HG03521 (cell line): ENCODE data around the gene ACOT11.
A peak's percentile ranks its signal among the peaks of the same experiment; 100 is the strongest.
"Not testable (repeated sequence)": the region's sequence is repeated elsewhere in the genome, so short reads cannot be mapped to it uniquely, and the experiment has no call there.

ENCODE experiments used
- ATAC-seq: cut with Tn5 transposase; IDR thresholded peaks from one replicate; pipeline ENCODE4 v1.9.1; 2021; ENCODE audit warnings: mild to moderate bottlenecking, moderate library complexity; ENCODE audit not compliant: unreplicated experiment

Gene ACOT11

DNA sequence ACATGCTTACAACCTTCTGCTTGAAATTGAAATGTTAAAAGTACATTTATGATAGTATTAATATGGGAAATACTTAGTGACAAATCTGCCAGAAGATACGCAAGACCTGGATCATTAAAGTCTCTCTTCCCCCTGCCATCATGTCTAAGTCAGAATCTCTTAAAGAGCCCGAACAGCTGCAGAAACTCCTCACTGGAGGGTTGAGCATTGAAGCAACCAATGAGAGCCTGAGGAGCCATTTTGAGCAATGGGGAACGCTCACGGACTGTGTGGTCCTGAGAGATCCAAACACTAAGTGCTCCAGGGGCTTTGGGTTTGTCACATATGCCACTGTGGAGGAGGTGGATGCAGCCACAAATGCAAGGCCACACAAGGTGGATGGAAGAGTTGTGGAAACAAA is 11.4 kb upstream of the ACOT11 start:
- not testable (repeated sequence) for ATAC-seq

GRCh38 chr1:54537611-54538010 is 10.4 kb upstream of the ACOT11 start:
- no peak for ATAC-seq

- ATAC-seq = no peak
These were observed 9.5 kb upstream of the ACOT11 start for GRCh38 chr1:54538538-54538937.

DNA sequence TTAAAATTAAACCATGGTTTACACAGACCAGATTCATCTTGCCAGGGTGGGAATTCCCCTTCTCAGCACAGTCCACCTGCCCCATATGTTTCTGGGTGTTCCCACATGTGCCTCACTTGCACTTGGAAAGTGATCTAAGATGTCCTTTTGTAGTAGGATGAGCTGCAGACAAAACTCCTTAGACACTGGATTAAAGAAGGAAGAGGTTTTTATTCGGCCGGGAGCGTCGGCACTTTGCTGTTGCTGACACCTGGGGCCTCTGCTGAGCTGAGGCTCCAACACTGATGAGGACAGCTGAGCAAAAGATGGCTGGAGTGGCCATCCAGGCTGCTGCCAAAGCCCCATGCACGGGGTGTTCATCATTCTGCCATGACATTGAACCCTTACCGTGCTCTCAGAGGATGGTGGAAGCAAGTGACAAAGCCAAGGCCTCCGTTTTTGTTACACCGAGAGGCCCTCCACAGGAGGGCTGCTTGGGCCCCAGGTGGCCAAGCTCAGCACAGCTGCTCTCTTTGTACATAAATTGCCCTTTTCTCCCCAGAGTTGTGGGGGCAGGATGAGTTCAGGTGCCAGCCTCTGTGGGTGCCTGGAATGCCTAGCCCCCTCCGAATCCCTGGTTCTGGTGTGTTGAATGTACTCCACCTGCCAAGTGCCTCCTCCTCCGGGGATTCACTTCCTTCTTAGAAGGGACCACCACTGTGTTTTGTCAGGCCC is 7.3 kb upstream of the ACOT11 start:
- ATAC-seq = no peak

DNA sequence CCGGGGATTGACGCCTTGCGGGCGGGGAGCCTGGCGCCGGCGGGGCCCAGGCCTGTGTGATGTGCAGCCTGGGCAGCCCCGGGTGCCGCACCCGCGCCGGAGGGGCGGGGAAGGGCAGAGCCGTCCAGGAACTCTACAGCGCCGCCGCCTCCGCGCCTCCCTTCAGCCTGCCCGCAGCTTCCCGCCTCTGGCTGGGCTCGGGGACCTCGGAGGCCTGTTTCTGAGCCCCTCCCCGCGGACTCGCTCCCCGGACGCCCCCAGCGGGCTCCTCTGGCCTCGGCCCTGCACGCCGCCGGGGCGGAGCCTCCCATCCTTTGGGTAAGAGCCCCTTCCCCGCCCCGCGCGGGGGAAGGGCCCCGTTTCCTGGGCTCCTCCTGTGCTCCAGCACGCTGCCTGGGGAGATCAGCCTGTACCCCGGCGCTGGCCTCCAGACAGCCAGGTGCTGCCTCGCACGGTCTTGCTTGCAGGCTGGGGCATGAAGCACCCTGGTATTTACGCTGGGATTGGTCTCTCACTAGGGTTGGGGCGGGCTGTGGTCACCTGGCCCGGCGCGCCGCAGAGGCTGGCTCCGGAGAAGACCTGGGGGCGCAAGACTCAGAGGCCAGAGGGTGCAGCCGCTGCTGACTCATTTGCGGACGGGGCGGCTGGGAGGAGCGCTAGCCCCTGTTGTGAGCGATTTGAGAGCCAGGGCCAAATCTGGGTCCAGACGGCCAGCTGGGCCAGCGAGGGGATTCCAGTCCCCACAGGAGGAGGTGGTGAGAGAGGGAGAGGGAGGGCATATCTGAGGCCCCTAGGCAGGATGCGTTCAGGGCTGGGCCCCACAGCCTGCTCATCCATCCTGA is 5.7 kb upstream of the ACOT11 start:
- ATAC-seq = peak; percentile 46

DNA sequence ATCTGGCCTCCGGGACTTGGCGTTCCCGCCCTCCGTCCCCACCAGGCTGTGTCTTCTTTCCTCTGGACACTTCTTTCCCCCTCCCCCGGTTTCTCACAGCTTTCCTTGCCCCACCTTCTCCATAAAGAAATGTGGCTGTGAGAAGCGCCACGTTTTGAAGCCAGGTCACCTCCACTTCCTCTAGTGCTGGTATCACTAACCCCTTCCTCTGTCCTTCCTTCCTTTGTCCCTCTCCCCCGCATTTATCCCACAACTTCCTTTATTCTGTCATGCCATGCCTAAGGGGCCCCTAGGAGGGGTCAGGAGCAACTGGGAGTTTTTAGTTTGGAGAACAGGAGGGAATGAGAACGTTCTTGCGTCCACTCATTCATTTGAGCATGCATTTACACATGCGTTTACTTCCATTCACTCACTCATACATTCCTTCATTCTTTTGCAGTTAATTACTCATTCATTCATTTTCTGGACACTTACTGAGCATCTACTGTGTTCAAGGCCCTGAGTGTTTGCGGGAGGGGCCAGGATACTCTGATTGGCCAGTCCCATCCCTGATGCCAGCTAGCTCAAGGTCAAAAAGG is 5.0 kb upstream of the ACOT11 start:
- no peak for ATAC-seq

- no peak for ATAC-seq
These were observed 4.1 kb upstream of the ACOT11 start for GRCh38 chr1:54543729-54544496.

DNA sequence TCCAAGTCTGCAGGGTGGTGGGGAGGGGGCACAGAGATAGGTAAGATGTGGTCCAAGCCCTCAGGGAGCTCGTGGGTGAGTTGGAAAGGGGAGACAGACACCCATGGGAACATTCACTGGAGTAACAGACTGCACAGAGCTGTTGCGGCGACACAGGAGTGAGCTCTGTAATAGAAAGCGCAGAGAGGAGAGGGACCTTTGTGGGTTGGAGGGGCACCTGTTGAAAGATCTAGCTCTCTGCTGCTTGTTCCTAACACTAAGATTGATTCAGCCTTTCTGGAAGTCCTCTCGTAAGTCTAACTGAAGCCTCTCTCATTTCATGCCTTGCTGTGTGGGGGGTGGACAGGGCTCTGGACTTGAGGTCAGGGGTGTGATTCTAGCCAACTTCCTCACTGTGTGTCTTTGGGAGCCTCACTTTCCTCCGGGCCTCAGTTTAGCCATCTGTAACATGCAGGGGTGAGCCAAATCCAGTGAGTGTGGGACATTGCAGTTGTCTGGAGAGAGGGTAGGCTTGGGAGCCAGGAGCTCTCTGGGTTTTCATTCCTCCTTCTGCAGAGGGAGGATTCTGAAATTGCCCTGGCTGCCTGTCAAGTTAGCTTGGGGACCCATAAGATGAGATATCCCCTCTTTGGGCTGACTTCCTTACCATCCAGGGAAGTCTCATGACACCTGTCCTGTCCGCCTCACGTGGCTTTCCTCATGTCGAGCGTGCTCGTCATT is 2.0 kb upstream of the ACOT11 start:
- no peak for ATAC-seq

GRCh38 chr1:54546651-54547401 is 1.2 kb upstream of the ACOT11 start:
- no peak for ATAC-seq

DNA sequence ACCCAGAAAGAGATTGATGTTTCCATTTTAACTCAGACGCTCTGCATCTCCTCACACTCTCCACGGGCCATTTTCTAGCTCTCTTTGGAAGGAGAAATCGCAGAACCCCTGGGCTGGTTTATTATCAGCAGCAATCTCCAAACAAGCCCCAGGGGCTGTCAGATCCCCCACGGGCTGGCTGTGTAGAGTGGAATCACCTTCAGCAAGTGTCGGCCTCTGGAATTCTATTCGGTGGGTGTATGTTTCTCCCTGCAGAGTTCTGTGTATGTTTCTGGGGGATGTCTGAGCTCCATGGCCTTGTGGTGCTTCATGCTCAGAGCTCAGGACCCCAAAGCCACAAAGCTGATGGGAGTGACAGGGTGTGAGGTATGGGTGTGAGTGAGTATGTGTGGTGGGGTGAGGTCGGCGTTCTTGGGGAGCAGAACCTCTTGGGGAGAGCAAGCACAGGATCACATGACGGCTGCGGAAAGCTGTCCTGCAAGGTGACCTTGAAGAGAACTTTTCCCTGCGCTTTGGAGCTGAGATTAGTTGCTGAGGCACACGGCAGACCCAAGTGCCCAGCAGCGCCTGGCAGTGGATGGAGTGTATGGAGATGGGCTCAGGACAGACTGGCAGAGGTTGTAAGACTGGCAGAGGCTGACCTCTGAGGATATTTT is 489 bp downstream of the ACOT11 start:
- no peak for ATAC-seq

DNA sequence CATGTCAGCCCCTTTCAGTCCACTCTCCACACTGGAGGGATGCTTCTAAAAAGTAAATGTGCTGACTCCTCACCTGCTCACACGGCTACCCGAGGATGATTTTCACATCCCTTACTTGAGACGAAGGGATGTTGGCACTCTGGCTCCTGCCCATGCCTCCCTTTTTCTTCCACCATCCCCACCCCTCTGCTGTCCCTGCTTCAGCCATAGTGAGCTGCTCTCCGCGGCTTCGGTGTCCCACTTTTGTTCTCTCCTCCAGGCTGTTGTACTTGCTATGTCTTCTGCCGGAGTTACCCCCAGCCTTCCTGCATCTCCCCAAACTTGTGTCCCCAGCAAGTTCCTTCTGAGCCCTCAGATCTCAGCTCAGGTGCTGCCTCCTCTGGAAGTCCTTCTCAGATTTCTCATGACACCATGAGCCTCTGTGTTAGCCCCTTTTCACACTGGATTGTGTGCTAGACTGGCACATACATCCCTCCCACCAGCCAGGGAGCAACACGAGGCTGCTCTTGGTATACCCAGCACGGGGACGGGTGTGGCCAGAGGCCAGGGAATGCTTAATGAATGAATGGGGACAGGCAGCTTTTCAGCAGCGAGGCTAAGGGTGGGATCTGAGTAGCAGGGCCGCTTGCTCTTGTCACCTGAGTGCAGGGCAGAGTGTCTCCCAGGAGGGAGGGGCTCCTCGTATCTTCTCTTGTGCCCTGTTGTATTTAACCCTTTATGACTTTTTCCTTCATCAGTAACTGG is 1.3 kb downstream of the ACOT11 start:
- ATAC-seq = no peak

- ATAC-seq = no peak
These were observed 3.9 kb downstream of the ACOT11 start for GRCh38 chr1:54551891-54552290.

DNA sequence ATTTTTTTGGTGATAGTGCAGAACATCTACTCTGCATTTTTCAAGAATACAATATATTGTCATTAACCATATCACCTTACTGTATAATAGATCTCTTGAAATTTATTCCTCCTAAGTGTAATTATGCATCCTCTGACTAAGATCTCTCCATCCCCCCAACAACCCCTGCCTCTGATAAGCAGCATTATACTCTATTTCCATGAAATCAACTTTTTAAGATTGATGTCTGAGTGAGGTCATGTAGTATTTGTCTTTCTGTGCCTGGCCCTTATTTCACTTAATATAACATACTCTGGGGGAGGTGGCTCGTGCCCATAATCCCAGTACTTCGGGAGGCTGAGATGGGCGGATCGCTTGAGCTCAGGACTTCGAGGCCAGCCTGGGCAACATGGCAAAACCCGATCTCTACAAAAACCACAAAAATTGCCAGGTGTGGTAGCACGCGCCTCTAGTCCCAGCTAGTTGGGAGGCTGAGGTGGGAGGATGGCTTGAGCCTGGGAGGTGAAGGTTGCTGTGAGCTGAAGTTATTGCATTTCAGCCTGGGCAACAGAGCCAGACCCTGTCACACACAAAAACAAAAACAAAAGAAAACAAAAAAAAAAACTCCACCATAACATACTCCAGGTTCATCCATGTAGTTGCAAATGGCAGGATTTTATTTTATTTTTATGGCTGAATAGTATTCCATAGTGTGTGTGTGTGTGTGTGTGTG is 5.7 kb downstream of the ACOT11 start:
- ATAC-seq = no peak

DNA sequence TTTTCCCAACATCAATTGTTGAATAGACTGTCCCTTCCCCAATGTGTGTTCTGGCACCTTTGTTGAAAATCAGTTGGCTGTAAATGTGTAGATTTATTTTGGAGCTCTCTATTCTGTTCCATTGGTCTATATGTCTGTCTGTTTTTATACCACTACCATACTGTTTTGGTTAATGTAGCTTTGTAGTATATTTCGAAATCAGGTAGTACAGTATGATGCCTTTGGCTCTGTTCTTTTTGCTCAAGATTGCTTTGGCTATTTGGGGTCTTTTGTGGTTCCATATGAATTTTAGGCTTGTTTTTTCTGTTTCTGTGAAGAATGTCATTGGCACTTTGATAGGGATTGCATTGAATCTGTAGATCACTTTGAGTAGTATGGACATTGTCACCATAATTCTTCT is 8.1 kb downstream of the ACOT11 start:
- no peak for ATAC-seq

DNA sequence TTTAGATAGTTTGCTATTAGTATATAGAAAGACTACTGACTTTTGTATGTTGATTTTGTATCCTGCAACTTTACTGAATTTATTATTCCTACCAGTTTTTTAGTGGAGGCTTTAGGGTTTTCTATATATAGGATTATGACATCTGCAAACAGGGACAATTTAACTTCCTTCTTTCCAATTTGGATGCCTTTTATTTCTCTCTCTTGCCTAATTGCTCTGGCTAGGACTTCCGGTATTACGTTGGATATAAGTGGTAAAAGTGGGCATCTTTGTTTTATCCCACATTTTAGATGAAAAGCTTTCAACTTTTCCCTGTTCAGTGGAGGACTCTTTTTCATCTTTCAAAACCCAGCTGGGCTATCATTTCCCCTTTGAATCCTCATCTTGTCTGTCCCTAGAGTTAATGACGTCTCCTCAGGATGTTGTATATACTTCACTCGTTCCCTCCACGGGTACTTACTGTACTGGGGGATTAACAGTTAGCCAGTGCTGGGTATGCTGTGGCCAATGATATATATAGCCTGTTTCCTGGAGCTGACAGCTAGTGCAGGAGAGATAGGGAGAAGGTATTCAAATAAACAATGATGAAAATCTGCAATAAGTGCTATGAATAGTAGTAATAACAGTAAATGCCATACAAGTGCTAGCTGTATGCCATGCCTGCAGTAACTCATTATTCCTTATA is 9.8 kb downstream of the ACOT11 start:
- ATAC-seq = no peak

GRCh38 chr1:54558434-54559030 is 10.5 kb downstream of the ACOT11 start:
- no peak for ATAC-seq

- no peak for ATAC-seq
These were observed 11.1 kb downstream of the ACOT11 start for GRCh38 chr1:54559111-54559548.
